Measurements from ENCODE around the gene CCPG1. TPM values are rescaled to one million over a fixed set of nuclear protein-coding genes. Genes with fewer than 3 reads are reported as not detected.

Gene CCPG1
- polyA plus RNA-seq, 3 donors: 21.1 to 196 (median 145) TPM

DNA sequence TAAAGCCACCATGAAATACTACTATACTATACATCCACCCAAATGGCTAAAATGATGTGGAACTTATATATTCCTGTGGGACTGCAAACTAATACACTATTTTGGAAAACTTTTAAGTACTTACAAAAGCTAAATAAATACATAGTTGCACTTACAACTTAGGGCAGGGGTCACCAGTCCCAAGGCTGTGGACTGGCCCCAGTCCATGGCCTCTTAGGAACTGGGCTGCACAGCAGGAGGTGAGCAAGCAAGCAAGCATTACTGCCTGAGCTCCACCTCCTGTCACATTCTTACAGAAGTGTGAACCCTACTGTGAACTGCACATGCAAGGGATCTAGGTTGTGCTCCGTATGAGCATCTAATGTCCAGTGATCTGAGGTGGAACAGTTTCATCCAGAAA lies 71.0 kb downstream of the CCPG1 start:
- Mint-ChIP-seq H3K4me1 (peaks cover 2% of the 10 kb centered on the region), H3K27me3 (ENCODE audit: low read depth in 3 of 3) (no peaks in the 10 kb centered on the region), H3K27ac (no peak overlapping the region), H3K36me3 (peaks cover 48 to 59% of the 10 kb centered on the region in 2 donors), H3K9me3 (no peaks in the 10 kb centered on the region), H3K4me3 (no peak overlapping the region)
- H4K20me1 ChIP-seq (ENCODE audit: insufficient read depth, low read length): no peaks in the 10 kb centered on the region
- H3K79me2 ChIP-seq (ENCODE audit: insufficient read depth, low read length): peaks cover 4% of the 10 kb centered on the region
- WGBS (ENCODE audit: insufficient coverage): 100% methylated on average over 1 of the region's 1 CpG
- no peaks in the 10 kb centered on the region for H3K9me3 ChIP-seq (replicated peaks in 1 of 2; ENCODE audit: control insufficient read depth in 1 of 2, insufficient read depth in 1 of 2, low read length in 2 of 2)
- no peak overlapping the region for H3K4me3 ChIP-seq (replicated peaks in 1 of 3; ENCODE audit: low read depth in 2 of 3, low read length in 3 of 3)
- intact Hi-C loops (cut with micrococcal nuclease): no loop called here
- H2AFZ ChIP-seq (ENCODE audit: insufficient read depth, low read depth, low read length, poor library complexity, severe bottlenecking): no peak overlapping the region
- H3K36me3 ChIP-seq (replicated peaks in 1 of 2; ENCODE audit: control insufficient read depth in 1 of 2, insufficient read depth in 2 of 2, low read length in 2 of 2): peaks cover 66 to 92% of the 10 kb centered on the region in 2 donors
- H3K27me3 ChIP-seq (ENCODE audit: control insufficient read depth in 2 of 2, insufficient read depth in 2 of 2, low read length in 2 of 2): no peaks in the 10 kb centered on the region
- H3K9ac ChIP-seq (ENCODE audit: insufficient read depth, low read length, poor library complexity, severe bottlenecking): no peak overlapping the region
- H3K4me1 ChIP-seq (ENCODE audit: control insufficient read depth in 1 of 2, insufficient read depth in 2 of 2, low read length in 2 of 2): no peaks in the 10 kb centered on the region
- DNase-seq: no peak
- TF ChIP-seq, protein P1, sequence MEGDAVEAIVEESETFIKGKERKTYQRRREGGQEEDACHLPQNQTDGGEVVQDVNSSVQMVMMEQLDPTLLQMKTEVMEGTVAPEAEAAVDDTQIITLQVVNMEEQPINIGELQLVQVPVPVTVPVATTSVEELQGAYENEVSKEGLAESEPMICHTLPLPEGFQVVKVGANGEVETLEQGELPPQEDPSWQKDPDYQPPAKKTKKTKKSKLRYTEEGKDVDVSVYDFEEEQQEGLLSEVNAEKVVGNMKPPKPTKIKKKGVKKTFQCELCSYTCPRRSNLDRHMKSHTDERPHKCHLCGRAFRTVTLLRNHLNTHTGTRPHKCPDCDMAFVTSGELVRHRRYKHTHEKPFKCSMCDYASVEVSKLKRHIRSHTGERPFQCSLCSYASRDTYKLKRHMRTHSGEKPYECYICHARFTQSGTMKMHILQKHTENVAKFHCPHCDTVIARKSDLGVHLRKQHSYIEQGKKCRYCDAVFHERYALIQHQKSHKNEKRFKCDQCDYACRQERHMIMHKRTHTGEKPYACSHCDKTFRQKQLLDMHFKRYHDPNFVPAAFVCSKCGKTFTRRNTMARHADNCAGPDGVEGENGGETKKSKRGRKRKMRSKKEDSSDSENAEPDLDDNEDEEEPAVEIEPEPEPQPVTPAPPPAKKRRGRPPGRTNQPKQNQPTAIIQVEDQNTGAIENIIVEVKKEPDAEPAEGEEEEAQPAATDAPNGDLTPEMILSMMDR (IDR thresholded peaks at IDR 0.05): no peak
- no peak overlapping the region for H3K4me2 ChIP-seq (replicated peaks; ENCODE audit: extremely low read depth, low read length, poor library complexity, severe bottlenecking)
- peak overlapping the region in 1 of 2 donors; percentile 14 for H3K27ac ChIP-seq (ENCODE audit: low read depth in 1 of 2, low read length in 2 of 2)

DNA sequence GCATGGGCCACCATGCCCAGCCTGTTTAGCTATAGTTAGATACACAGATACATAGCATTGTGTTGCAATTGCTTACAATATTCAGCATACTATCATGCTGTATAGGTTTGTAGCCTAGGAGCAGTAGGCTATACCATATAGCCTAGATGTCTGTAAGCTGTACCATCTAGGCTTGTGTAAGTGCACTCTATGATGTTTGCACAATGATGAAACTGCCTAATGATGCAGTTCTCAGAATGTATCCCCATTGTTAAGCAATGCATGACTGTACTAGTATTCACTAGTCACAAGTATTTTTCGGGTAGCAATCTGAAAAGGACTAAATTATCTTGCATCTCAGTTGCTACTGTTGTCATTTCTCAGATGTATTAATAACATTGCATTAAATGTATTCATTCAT lies 73.2 kb downstream of the CCPG1 start:
- no CpG with 5 or more reads among the region's 1 CpG for WGBS (ENCODE audit: insufficient coverage)
- no peaks in the 10 kb centered on the region for H3K27me3 Mint-ChIP-seq (ENCODE audit: low read depth in 3 of 3)
- no peaks in the 10 kb centered on the region for H4K20me1 ChIP-seq (ENCODE audit: insufficient read depth, low read length)
- no peaks in the 10 kb centered on the region for H3K4me1 ChIP-seq (ENCODE audit: control insufficient read depth in 1 of 2, insufficient read depth in 2 of 2, low read length in 2 of 2)
- peaks cover 2% of the 10 kb centered on the region for H3K4me1 Mint-ChIP-seq
- TF ChIP-seq, protein P1 (IDR thresholded peaks at IDR 0.05): no peak
- H3K9ac ChIP-seq (ENCODE audit: insufficient read depth, low read length, poor library complexity, severe bottlenecking): no peak overlapping the region
- intact Hi-C loops (cut with micrococcal nuclease): no loop called here
- DNase-seq: peak in 2 of 3 donors; percentile 29 to 49
- H3K4me2 ChIP-seq (replicated peaks; ENCODE audit: extremely low read depth, low read length, poor library complexity, severe bottlenecking): no peak overlapping the region
- peaks cover 65 to 96% of the 10 kb centered on the region in 2 donors for H3K36me3 ChIP-seq (replicated peaks in 1 of 2; ENCODE audit: control insufficient read depth in 1 of 2, insufficient read depth in 2 of 2, low read length in 2 of 2)
- H3K79me2 ChIP-seq (ENCODE audit: insufficient read depth, low read length): peaks cover 4% of the 10 kb centered on the region
- no peak overlapping the region for H3K4me3 Mint-ChIP-seq
- no peaks in the 10 kb centered on the region for H3K9me3 Mint-ChIP-seq
- H3K27ac ChIP-seq (ENCODE audit: low read depth in 1 of 2, low read length in 2 of 2): no peak overlapping the region
- H3K27ac Mint-ChIP-seq: peak overlapping the region in 2 of 7 donors; percentile 15 to 49
- no peak overlapping the region for H3K4me3 ChIP-seq (replicated peaks in 1 of 3; ENCODE audit: low read depth in 2 of 3, low read length in 3 of 3)
- H3K27me3 ChIP-seq (ENCODE audit: control insufficient read depth in 2 of 2, insufficient read depth in 2 of 2, low read length in 2 of 2): no peaks in the 10 kb centered on the region
- peaks cover 58 to 69% of the 10 kb centered on the region in 2 donors for H3K36me3 Mint-ChIP-seq
- H3K9me3 ChIP-seq (replicated peaks in 1 of 2; ENCODE audit: control insufficient read depth in 1 of 2, insufficient read depth in 1 of 2, low read length in 2 of 2): no peaks in the 10 kb centered on the region
- H2AFZ ChIP-seq (ENCODE audit: insufficient read depth, low read depth, low read length, poor library complexity, severe bottlenecking): no peak overlapping the region
